Muscle of leg (tissue), 11 donors: ENCODE data around the gene PRPF8. TPM values are rescaled to one million over a fixed set of nuclear protein-coding genes. Genes with fewer than 3 reads are reported as not detected.

Experiments used
- DNase-seq: peaks from one replicate; pipeline ENCODE4 v3.0.0; 2013
- H3K27ac ChIP-seq: one replicate; pipeline ENCODE4 v1.5.1; 2013; ENCODE audit warnings: mild to moderate bottlenecking, low read length, control low read depth
- H3K27me3 ChIP-seq: one replicate; pipeline ENCODE4 v1.6.1; 2013; ENCODE audit warnings: low read length; ENCODE audit not compliant: control insufficient read depth, insufficient read depth
- H3K36me3 ChIP-seq: one replicate; pipeline ENCODE4 v1.6.1; 2013; ENCODE audit warnings: low read length; ENCODE audit not compliant: control insufficient read depth, insufficient read depth
- H3K4me1 ChIP-seq: one replicate; pipeline ENCODE4 v1.6.1; 2013; ENCODE audit warnings: low read length; ENCODE audit not compliant: control insufficient read depth, insufficient read depth
- H3K4me3 ChIP-seq: one replicate; pipeline ENCODE4 v1.5.1; 2013; ENCODE audit warnings: low read length, control low read depth
- H3K9me3 ChIP-seq: replicated peaks from 2 replicates; pipeline ENCODE4 v1.6.1; 2013; ENCODE audit warnings: low read depth, low read length; ENCODE audit not compliant: control insufficient read depth
- WGBS: methylation state at CpG from one replicate; pipeline ENCODE4 v1.1.5; 2013; ENCODE audit warnings: missing lambda C conversion rate; ENCODE audit not compliant: insufficient coverage; 5-methylcytosine and 5-hydroxymethylcytosine counted together
- polyA plus RNA-seq, 8 donors: library from polyadenylated mRNA; unstranded; fragments of 120-200 nt; gene quantifications; one replicate each; pipeline versions ENCODE4 v1.2.1 to v1.2.3, GENCODE V29; 2013; ENCODE audit warnings: inconsistent platforms in 1 of 8, low replicate concordance in 1 of 8; ENCODE audit not compliant: insufficient read length in 8 of 8, insufficient read depth in 1 of 8
- total RNA-seq: library from RNA; stranded (reverse); fragments of 120-200 nt; gene quantifications from one replicate; pipeline ENCODE4 v1.2.4, GENCODE V29; 2013

PRPF8 gene
- total and polyA plus RNA-seq, 9 donors = 99.0 to 237 (median 210) TPM

- peak overlapping the region; percentile 11 for H3K27ac ChIP-seq
- peak; percentile 76 for DNase-seq
- 16% methylated on average over 34 of the region's 39 CpGs for WGBS
These were observed 57.3 kb downstream of the PRPF8 start for GRCh38 chr17:1627182-1627981.

GRCh38 chr17:1626333-1626732, 58.3 kb downstream of the PRPF8 start:
- Histone ChIP-seq H3K4me1 (peaks cover 20% of the 10 kb centered on the region), H3K27ac (peak overlapping the region; percentile 10), H3K4me3 (no peak overlapping the region), H3K36me3 (no peaks in the 10 kb centered on the region), H3K9me3 (no peaks in the 10 kb centered on the region), H3K27me3 (peaks cover 37% of the 10 kb centered on the region)
- no peak for DNase-seq
- WGBS = 50% methylated on average over 1 of the region's 3 CpGs

More at GRCh38 chr17:1627182-1627981, 57.3 kb downstream of the PRPF8 start:
- H3K36me3 ChIP-seq = no peaks in the 10 kb centered on the region
- peaks cover 40% of the 10 kb centered on the region for H3K27me3 ChIP-seq
- H3K4me3 ChIP-seq = peak overlapping the region; percentile 21
- peaks cover 20% of the 10 kb centered on the region for H3K4me1 ChIP-seq
- no peaks in the 10 kb centered on the region for H3K9me3 ChIP-seq

- 86% methylated on average over 1 of the region's 6 CpGs for WGBS
- Histone ChIP-seq H3K27me3 (peaks cover 35% of the 10 kb centered on the region), H3K4me3 (no peak overlapping the region), H3K9me3 (no peaks in the 10 kb centered on the region), H3K36me3 (no peaks in the 10 kb centered on the region), H3K27ac (no peak overlapping the region), H3K4me1 (peaks cover 20% of the 10 kb centered on the region)
- no peak for DNase-seq
These were observed 59.1 kb downstream of the PRPF8 start for GRCh38 chr17:1625581-1625980.

GRCh38 chr17:1625053-1625452, 59.6 kb downstream of the PRPF8 start:
- Histone ChIP-seq H3K27ac (no peak overlapping the region), H3K36me3 (no peaks in the 10 kb centered on the region), H3K4me3 (no peak overlapping the region), H3K9me3 (no peaks in the 10 kb centered on the region), H3K4me1 (peaks cover 18% of the 10 kb centered on the region), H3K27me3 (peaks cover 31% of the 10 kb centered on the region)
- no peak for DNase-seq
- 83% methylated on average over 12 of the region's 14 CpGs for WGBS

DNA sequence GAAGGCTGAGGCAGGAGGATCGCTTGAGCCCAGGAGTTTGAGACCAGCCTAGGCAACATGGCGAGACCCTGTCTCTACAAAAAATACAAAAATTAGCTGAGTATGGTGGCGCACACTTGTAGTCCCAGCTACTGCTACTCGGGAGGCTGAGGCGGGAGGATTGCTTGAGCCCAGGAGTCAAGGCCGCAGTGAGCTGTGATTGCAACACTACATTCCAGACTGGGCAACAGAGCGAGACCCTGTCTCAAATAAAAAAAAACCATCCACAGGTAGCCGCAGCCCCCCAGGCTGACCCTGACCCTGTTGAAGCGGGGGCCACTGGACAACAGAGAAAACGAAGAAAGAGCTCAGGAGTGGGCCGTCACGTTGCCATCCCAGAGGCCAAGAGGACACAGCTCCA, 60.0 kb downstream of the PRPF8 start:
- no peak overlapping the region for H3K4me3 ChIP-seq
- H3K27ac ChIP-seq = no peak overlapping the region
- no peaks in the 10 kb centered on the region for H3K36me3 ChIP-seq
- peaks cover 27% of the 10 kb centered on the region for H3K27me3 ChIP-seq
- H3K4me1 ChIP-seq = peaks cover 14% of the 10 kb centered on the region
- 86% methylated on average over 10 of the region's 12 CpGs for WGBS
- H3K9me3 ChIP-seq = no peaks in the 10 kb centered on the region
- no peak for DNase-seq

- no peak for DNase-seq
- H3K4me3 ChIP-seq = no peak overlapping the region
- peaks cover 22% of the 10 kb centered on the region for H3K27me3 ChIP-seq
- no peaks in the 10 kb centered on the region for H3K9me3 ChIP-seq
- H3K27ac ChIP-seq = no peak overlapping the region
- WGBS = 83% methylated on average over 14 of the region's 14 CpGs
- peaks cover 11% of the 10 kb centered on the region for H3K4me1 ChIP-seq
- H3K36me3 ChIP-seq = no peaks in the 10 kb centered on the region
These were observed 61.5 kb downstream of the PRPF8 start for GRCh38 chr17:1623057-1623630.

DNA sequence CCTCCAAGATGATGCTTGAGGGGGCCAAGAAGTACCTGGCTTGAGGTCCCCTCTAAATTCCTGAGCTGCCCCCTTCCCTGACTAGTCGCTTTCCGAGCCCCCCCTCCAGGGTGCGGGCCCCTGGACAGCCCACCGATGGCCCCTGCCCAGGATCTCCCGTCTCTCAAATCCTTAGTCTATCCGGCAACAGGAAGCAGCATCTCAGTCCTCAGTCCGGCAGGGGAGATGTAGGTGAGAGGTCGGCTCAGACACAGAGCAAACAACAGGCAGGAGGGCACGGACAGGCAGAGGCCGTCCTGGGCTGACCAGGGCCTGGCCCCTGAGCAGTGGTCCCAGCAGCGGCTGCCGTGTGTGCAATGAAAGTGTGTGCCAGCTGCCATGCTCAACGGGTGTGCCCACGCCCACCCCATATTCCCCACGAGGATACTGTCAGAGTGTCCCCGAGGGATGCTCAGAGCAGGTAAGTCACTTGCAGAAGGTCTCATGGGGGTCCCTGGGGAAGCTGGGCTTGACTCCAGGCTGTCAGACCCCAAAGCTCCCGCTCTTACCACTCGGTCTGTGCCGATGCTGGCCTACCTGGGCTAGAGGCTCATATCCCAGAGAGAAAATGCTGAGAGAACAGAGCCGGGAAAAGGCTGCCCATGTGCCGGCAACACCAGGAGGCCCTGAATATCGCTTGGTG, 63.3 kb downstream of the PRPF8 start:
- 61% methylated on average over 17 of the region's 22 CpGs for WGBS

DNA sequence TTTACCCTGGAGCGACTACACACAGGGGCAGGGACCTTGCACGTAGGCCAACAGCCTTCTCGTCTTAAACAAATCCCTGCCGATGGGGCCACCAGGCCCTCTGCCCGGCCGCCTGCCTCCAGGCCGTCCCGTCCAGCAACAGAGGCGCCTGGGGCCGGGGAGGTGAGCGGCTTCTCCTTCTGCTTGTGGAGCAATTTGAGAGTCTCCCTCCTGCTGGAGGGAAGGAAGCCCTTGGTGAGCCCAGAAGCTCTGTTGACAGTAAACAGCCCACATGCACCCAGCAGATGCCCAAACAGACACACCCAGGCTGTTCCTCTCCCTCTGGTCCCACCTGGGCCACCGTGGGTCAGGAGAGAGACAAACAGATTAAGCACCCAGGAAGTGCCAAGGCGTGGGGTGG, 64.2 kb downstream of the PRPF8 start:
- Histone ChIP-seq H3K9me3 (no peaks in the 10 kb centered on the region), H3K27me3 (peaks cover 2% of the 10 kb centered on the region), H3K4me1 (peaks cover 6% of the 10 kb centered on the region), H3K27ac (no peak overlapping the region), H3K36me3 (no peaks in the 10 kb centered on the region), H3K4me3 (no peak overlapping the region)
- 75% methylated on average over 13 of the region's 13 CpGs for WGBS
- DNase-seq = no peak

More for the DNA sequence above, 63.3 kb downstream of the PRPF8 start:
- Histone ChIP-seq H3K27ac (no peak overlapping the region), H3K4me3 (no peak overlapping the region), H3K9me3 (no peaks in the 10 kb centered on the region), H3K36me3 (no peaks in the 10 kb centered on the region), H3K27me3 (peaks cover 6% of the 10 kb centered on the region), H3K4me1 (peaks cover 6% of the 10 kb centered on the region)
- no peak for DNase-seq

DNA sequence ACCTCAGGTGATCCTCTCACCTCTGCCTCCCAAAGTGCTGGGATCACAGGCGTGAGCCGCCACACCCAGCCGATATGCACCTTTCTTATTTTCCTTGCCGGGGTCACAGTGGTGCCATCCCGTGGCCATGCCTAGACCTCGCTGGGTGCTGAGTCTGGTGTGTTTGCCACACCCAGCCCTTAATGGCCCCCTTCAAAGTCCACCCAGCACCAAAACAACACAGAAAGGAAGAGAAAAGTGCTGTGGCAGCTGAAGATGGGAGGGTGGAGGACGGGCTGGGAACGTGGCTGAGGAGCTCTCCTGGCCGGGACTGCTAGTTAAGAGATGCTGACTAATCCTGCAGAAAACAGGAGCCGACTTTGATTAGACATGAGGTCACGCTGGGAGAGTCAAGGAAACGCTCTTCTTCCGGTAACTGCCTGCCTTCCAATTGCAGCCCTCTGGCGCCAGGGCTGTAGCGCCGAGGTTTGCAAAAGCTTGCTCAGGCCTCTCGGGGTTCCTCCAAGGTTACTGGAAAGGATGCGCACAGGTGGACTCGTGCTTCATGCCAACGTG, 67.0 kb downstream of the PRPF8 start:
- Histone ChIP-seq H3K4me3 (no peak overlapping the region), H3K36me3 (no peaks in the 10 kb centered on the region), H3K27me3 (no peaks in the 10 kb centered on the region), H3K27ac (peak overlapping the region; percentile 65), H3K9me3 (no peaks in the 10 kb centered on the region), H3K4me1 (peaks cover 6% of the 10 kb centered on the region)
- DNase-seq = peak; percentile 50
- 48% methylated on average over 17 of the region's 20 CpGs for WGBS

- H3K27me3 ChIP-seq = no peaks in the 10 kb centered on the region
- DNase-seq = no peak
- H3K4me3 ChIP-seq = no peak overlapping the region
- H3K27ac ChIP-seq = no peak overlapping the region
- H3K9me3 ChIP-seq = no peaks in the 10 kb centered on the region
- 68% methylated on average over 11 of the region's 13 CpGs for WGBS
- H3K36me3 ChIP-seq = no peaks in the 10 kb centered on the region
- H3K4me1 ChIP-seq = peaks cover 6% of the 10 kb centered on the region
These were observed 68.6 kb downstream of the PRPF8 start for GRCh38 chr17:1616101-1616500.
